Lung (tissue), 12 donors: ENCODE measurements around the gene PRSS16. TPM values are rescaled to one million over a fixed set of nuclear protein-coding genes. Genes with fewer than 3 reads are reported as not detected.

Experiments used
- ATAC-seq: fragments of 200-7000 bp; cut with Tn5 transposase; one replicate; pipeline ENCODE4 v1.9.1; 2020; ENCODE audit warnings: moderate number of reproducible peaks; ENCODE audit not compliant: insufficient read depth, low FRiP score
- DNase-seq, 3 donors: peaks; one replicate each; pipeline ENCODE4 v3.0.0-alpha.2; 2013 to 2017
- H3K27ac ChIP-seq, 2 donors: one replicate each; pipeline ENCODE4 v1.5.1; 2013; ENCODE audit warnings: mild to moderate bottlenecking in 2 of 2, moderate library complexity in 2 of 2, control low read depth in 1 of 2, inconsistent platforms in 1 of 2, low read depth in 1 of 2, low read length in 1 of 2
- H3K27me3 ChIP-seq, 3 donors: one replicate each; pipeline ENCODE4 v1.5.1; 2013; ENCODE audit warnings: low read length in 2 of 3; ENCODE audit not compliant: control insufficient read depth in 3 of 3, insufficient read depth in 3 of 3
- H3K36me3 ChIP-seq, 4 donors: one replicate each; pipeline ENCODE4 v1.5.1; 2013; ENCODE audit warnings: low read length in 4 of 4, mild to moderate bottlenecking in 1 of 4, moderate library complexity in 1 of 4; ENCODE audit not compliant: control insufficient read depth in 4 of 4, insufficient read depth in 4 of 4
- H3K4me1 ChIP-seq, 5 donors: one replicate each; pipeline ENCODE4 v1.5.1; 2013; ENCODE audit warnings: low read length in 5 of 5, mild to moderate bottlenecking in 2 of 5, moderate library complexity in 1 of 5; ENCODE audit not compliant: control insufficient read depth in 5 of 5, insufficient read depth in 5 of 5
- H3K4me3 ChIP-seq: one replicate; pipeline ENCODE4 v1.5.1; 2013; ENCODE audit warnings: mild to moderate bottlenecking, control low read depth, moderate library complexity
- H3K9ac ChIP-seq, 2 donors: one replicate each; pipeline ENCODE4 v1.5.1; 2013; ENCODE audit warnings: low read length in 2 of 2, control low read depth in 1 of 2; ENCODE audit not compliant: insufficient read depth in 1 of 2
- H3K9me3 ChIP-seq, 4 donors: one replicate each; pipeline ENCODE4 v1.5.1; 2013; ENCODE audit warnings: low read length in 3 of 4, mild to moderate bottlenecking in 1 of 4, moderate library complexity in 1 of 4; ENCODE audit not compliant: control insufficient read depth in 4 of 4, insufficient read depth in 3 of 4
- WGBS, 2 donors: extraction: QIAGEN DNeasy Blood & Tissue Kit; methylation state at CpG; one replicate each; pipeline ENCODE4 v1.1.7; 2013; 5-methylcytosine and 5-hydroxymethylcytosine counted together
- polyA plus RNA-seq, 2 donors: library from polyadenylated mRNA; stranded (reverse); fragments of 200-250 nt; gene quantifications; one replicate each; pipeline ENCODE4 v1.2.1, GENCODE V29; 2013
- total RNA-seq, 2 donors: library from RNA; depleted of rRNA in 1 of 2; stranded (reverse); fragments of >200 nt in 1 of 2; gene quantifications; one replicate each; pipeline ENCODE4 v1.2.1, GENCODE V29; 2014 to 2021
- TF ChIP-seq, protein P1 (sequence below): IDR thresholded peaks from 2 replicates; pipeline ENCODE4 v1.5.1; 2012; ENCODE audit warnings: mild to moderate bottlenecking; ENCODE audit errors: control extremely low read depth, extremely low read depth
- donor health status: control.
- donor health status: control.
- donor health status: Bipolar disorder and iron deficiency.
- donor health status: healthy.
- donor health status: DM: yes; HTN: yes; CAD: no.

PRSS16 gene
- total and polyA plus RNA-seq, 4 donors: 3.2 to 18.0 (median 10.6) TPM

- 8 to 16% methylated on average over 5 of the region's 5 CpGs for WGBS, 2 donors
- ATAC-seq (no peak), DNase-seq (peak in 1 of 3 donors; percentile 21)
These were observed 46.9 kb downstream of the PRSS16 start for GRCh38 chr6:27294409-27294808.

DNA sequence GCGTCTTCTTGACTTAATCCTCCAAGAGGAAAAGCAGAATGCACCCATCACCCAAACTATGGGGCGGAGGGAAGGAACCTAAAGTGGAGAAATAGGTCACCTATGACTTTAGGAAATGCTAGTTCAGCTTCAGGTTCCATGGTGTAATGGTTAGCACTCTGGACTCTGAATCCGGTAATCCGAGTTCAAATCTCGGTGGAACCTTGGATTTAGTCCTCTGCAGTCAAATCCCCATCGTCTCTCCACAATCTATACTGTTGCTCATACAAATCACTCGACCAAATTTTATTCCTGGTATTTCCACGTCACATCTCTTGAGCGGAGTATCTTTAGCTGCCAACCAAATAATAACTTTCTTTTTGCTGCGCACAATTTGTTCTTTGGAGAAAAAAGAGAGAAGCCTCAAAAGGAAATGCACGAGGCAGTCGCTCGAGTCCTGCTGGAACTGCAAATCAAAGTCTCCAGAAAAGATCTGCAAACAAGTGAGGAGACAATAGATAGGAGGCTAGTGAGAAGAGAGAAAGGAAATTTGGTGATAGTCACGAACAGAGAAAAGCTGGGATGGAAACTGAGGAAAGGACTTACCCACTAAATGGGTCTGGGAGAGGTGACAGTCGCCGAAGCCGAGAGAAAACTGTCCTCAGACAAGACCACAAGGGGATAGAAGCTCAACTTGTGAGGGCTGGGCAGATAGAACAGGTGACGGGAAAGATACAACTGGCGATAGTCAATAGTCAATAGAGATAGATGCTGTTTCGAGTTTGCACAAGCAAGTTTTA is 48.0 kb downstream of the PRSS16 start:
- Histone ChIP-seq H3K4me1 (no peaks in the 10 kb centered on the region), H3K9me3 (peaks cover 0 to 19% (median 3%) of the 10 kb centered on the region in 4 donors), H3K4me3 (no peak overlapping the region), H3K9ac (no peak overlapping the region), H3K27me3 (peaks cover 23 to 95% (median 85%) of the 10 kb centered on the region in 3 donors), H3K27ac (no peak overlapping the region), H3K36me3 (no peaks in the 10 kb centered on the region)
- WGBS, 2 donors: 7 to 8% methylated on average over 20 of the region's 20 CpGs
- TF ChIP-seq, protein P1, sequence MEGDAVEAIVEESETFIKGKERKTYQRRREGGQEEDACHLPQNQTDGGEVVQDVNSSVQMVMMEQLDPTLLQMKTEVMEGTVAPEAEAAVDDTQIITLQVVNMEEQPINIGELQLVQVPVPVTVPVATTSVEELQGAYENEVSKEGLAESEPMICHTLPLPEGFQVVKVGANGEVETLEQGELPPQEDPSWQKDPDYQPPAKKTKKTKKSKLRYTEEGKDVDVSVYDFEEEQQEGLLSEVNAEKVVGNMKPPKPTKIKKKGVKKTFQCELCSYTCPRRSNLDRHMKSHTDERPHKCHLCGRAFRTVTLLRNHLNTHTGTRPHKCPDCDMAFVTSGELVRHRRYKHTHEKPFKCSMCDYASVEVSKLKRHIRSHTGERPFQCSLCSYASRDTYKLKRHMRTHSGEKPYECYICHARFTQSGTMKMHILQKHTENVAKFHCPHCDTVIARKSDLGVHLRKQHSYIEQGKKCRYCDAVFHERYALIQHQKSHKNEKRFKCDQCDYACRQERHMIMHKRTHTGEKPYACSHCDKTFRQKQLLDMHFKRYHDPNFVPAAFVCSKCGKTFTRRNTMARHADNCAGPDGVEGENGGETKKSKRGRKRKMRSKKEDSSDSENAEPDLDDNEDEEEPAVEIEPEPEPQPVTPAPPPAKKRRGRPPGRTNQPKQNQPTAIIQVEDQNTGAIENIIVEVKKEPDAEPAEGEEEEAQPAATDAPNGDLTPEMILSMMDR: no peak
- DNase-seq: peak in 2 of 3 donors; percentile 28 to 38
- no peak for ATAC-seq

More at GRCh38 chr6:27294409-27294808, 46.9 kb downstream of the PRSS16 start:
- TF ChIP-seq, protein P1: no peak
- H3K9me3 ChIP-seq: peaks cover 0 to 19% (median 3%) of the 10 kb centered on the region in 4 donors
- peaks cover 19 to 97% (median 91%) of the 10 kb centered on the region in 3 donors for H3K27me3 ChIP-seq
- H3K9ac ChIP-seq: no peak overlapping the region
- H3K4me1 ChIP-seq: no peaks in the 10 kb centered on the region
- H3K4me3 ChIP-seq: no peak overlapping the region
- no peak overlapping the region for H3K27ac ChIP-seq
- no peaks in the 10 kb centered on the region for H3K36me3 ChIP-seq

- DNase-seq (peak; percentile 39 to 52 (median 45)), ATAC-seq (no peak)
- TF ChIP-seq, protein P1: no peak
- no peak overlapping the region for H3K9ac ChIP-seq
- H3K36me3 ChIP-seq: no peaks in the 10 kb centered on the region
- H3K27ac ChIP-seq: no peak overlapping the region
- WGBS, 2 donors: 5% methylated on average over 27 of the region's 27 CpGs
- H3K27me3 ChIP-seq: peaks cover 20 to 95% (median 84%) of the 10 kb centered on the region in 3 donors
- H3K4me3 ChIP-seq: no peak overlapping the region
- no peaks in the 10 kb centered on the region for H3K4me1 ChIP-seq
- peaks cover 0 to 14% (median 3%) of the 10 kb centered on the region in 4 donors for H3K9me3 ChIP-seq
These were observed 48.7 kb downstream of the PRSS16 start for GRCh38 chr6:27296106-27296783.
